H1 (cell line): ENCODE results near the gene RALGAPA2.

Experiments
- CREB1 ChIP-seq: IDR thresholded peaks from 2 replicates; pipeline ENCODE4 v1.6.1; 2012; ENCODE audit warnings: inconsistent platforms
- FOSL1 ChIP-seq: IDR thresholded peaks from 2 replicates; pipeline ENCODE4 v1.6.1; 2011; ENCODE audit warnings: mild to moderate bottlenecking, low read depth, low read length, moderate library complexity; ENCODE audit not compliant: insufficient read depth
- JUND ChIP-seq: IDR thresholded peaks from 2 replicates; pipeline ENCODE4 v1.6.1; 2011; ENCODE audit warnings: mild to moderate bottlenecking, improper control_type of control experiment, low read length
- MAX ChIP-seq: IDR thresholded peaks from 2 replicates; pipeline ENCODE4 v1.6.1; 2012; ENCODE audit warnings: inconsistent platforms
- POLR2AphosphoS5 ChIP-seq: IDR thresholded peaks from 2 replicates; pipeline ENCODE4 v1.6.1; 2011; ENCODE audit warnings: low read depth, low read length

GRCh38 chr20:20447196-20447595 is 265.2 kb downstream of the RALGAPA2 start:
- TF ChIP-seq JUND = no peak
- no peak for TF ChIP-seq CREB1
- TF ChIP-seq FOSL1 = no peak
- TF ChIP-seq POLR2AphosphoS5 = no peak
- no peak for TF ChIP-seq MAX
